Large intestine (tissue), 3 donors: ENCODE data around the gene TMEM26. TPM values are rescaled to one million over a fixed set of nuclear protein-coding genes. Genes with fewer than 3 reads are reported as not detected.
A peak's percentile ranks its signal among the peaks of the same experiment; 100 is the strongest.

ENCODE experiments used
- DNase-seq, 2 donors: peaks; one replicate each; pipeline versions ENCODE4 v3.0.0 to v3.0.0-alpha.2; 2013
- H3K27ac ChIP-seq: one replicate; pipeline ENCODE4 v1.5.1; 2013; ENCODE audit warnings: low read length
- H3K27me3 ChIP-seq: 2 replicates; pipeline ENCODE4 v1.6.1; 2013; ENCODE audit warnings: low read length; ENCODE audit not compliant: control insufficient read depth, insufficient read depth
- H3K36me3 ChIP-seq: 2 replicates; pipeline ENCODE4 v1.6.1; 2013; ENCODE audit warnings: low read length; ENCODE audit not compliant: control insufficient read depth, insufficient read depth
- H3K4me1 ChIP-seq: one replicate; pipeline ENCODE4 v1.6.1; 2013; ENCODE audit warnings: low read length; ENCODE audit not compliant: control insufficient read depth, insufficient read depth
- H3K4me3 ChIP-seq: one replicate; pipeline ENCODE4 v1.5.1; 2013; ENCODE audit warnings: low read length
- H3K9me3 ChIP-seq: one replicate; pipeline ENCODE4 v1.6.1; 2013; ENCODE audit warnings: mild to moderate bottlenecking, low read depth, low read length, moderate library complexity; ENCODE audit not compliant: control insufficient read depth
- WGBS: methylation state at CpG from one replicate; pipeline ENCODE4 v1.1.5; 2013; ENCODE audit warnings: low lambda C conversion rate; ENCODE audit not compliant: insufficient coverage; 5-methylcytosine and 5-hydroxymethylcytosine counted together
- polyA plus RNA-seq: library from polyadenylated mRNA; unstranded; fragments of 120-200 nt; gene quantifications from one replicate; pipeline ENCODE4 v1.2.1, GENCODE V29; 2013

Gene TMEM26
- polyA plus RNA-seq, 1 donor: 5.0 TPM

GRCh38 chr10:61438141-61438988 is 14.8 kb downstream of the TMEM26 start:
- no peak for DNase-seq
- Histone ChIP-seq H3K36me3 (no peaks in the 10 kb centered on the region), H3K9me3 (no peaks in the 10 kb centered on the region), H3K27me3 (no peaks in the 10 kb centered on the region), H3K27ac (no peak overlapping the region), H3K4me1 (no peaks in the 10 kb centered on the region), H3K4me3 (no peak overlapping the region)
- 50% methylated on average over 1 of the region's 2 CpGs for WGBS

- Histone ChIP-seq H3K36me3 (no peaks in the 10 kb centered on the region), H3K27ac (no peak overlapping the region), H3K4me3 (no peak overlapping the region), H3K9me3 (peaks cover 9% of the 10 kb centered on the region), H3K27me3 (no peaks in the 10 kb centered on the region), H3K4me1 (no peaks in the 10 kb centered on the region)
- no CpG with 5 or more reads among the region's 1 CpG for WGBS
- no peak for DNase-seq
Observed at GRCh38 chr10:61423178-61423577, 30.0 kb downstream of the TMEM26 start.

- WGBS: 82% methylated on average over 2 of the region's 2 CpGs
- no peaks in the 10 kb centered on the region for H3K27me3 ChIP-seq
- no peaks in the 10 kb centered on the region for H3K4me1 ChIP-seq
- H3K36me3 ChIP-seq: no peaks in the 10 kb centered on the region
- no peak for DNase-seq
- no peak overlapping the region for H3K27ac ChIP-seq
- peaks cover 4% of the 10 kb centered on the region for H3K9me3 ChIP-seq
- no peak overlapping the region for H3K4me3 ChIP-seq
Observed at GRCh38 chr10:61417661-61418060, 35.5 kb downstream of the TMEM26 start.

GRCh38 chr10:61415824-61416223 is 37.4 kb downstream of the TMEM26 start:
- Histone ChIP-seq H3K27ac (no peak overlapping the region), H3K9me3 (peaks cover under 1% of the 10 kb centered on the region), H3K4me1 (no peaks in the 10 kb centered on the region), H3K36me3 (no peaks in the 10 kb centered on the region), H3K4me3 (no peak overlapping the region), H3K27me3 (no peaks in the 10 kb centered on the region)
- DNase-seq: no peak

- Histone ChIP-seq H3K9me3 (no peaks in the 10 kb centered on the region), H3K4me1 (no peaks in the 10 kb centered on the region), H3K27ac (no peak overlapping the region), H3K4me3 (no peak overlapping the region), H3K36me3 (no peaks in the 10 kb centered on the region), H3K27me3 (no peaks in the 10 kb centered on the region)
- DNase-seq: no peak
- WGBS: 71% methylated on average over 1 of the region's 2 CpGs
Observed at GRCh38 chr10:61411706-61412105, 41.5 kb downstream of the TMEM26 start.

GRCh38 chr10:61410353-61411070 is 42.7 kb downstream of the TMEM26 start:
- H3K9me3 ChIP-seq: no peaks in the 10 kb centered on the region
- H3K4me3 ChIP-seq: no peak overlapping the region
- no peaks in the 10 kb centered on the region for H3K4me1 ChIP-seq
- no peaks in the 10 kb centered on the region for H3K27me3 ChIP-seq
- no peak for DNase-seq
- WGBS: no CpG with 5 or more reads among the region's 18 CpGs
- H3K36me3 ChIP-seq: no peaks in the 10 kb centered on the region
- no peak overlapping the region for H3K27ac ChIP-seq

- Histone ChIP-seq H3K27ac (no peak overlapping the region), H3K4me1 (no peaks in the 10 kb centered on the region), H3K27me3 (no peaks in the 10 kb centered on the region), H3K9me3 (no peaks in the 10 kb centered on the region), H3K36me3 (no peaks in the 10 kb centered on the region), H3K4me3 (no peak overlapping the region)
- DNase-seq: no peak
- no CpG with 5 or more reads among the region's 7 CpGs for WGBS
Observed at GRCh38 chr10:61409157-61409556, 44.0 kb downstream of the TMEM26 start.

- DNase-seq: no peak
- no peak overlapping the region for H3K4me3 ChIP-seq
- WGBS: 34% methylated on average over 2 of the region's 4 CpGs
- no peaks in the 10 kb centered on the region for H3K27me3 ChIP-seq
- H3K4me1 ChIP-seq: no peaks in the 10 kb centered on the region
- no peaks in the 10 kb centered on the region for H3K36me3 ChIP-seq
- no peak overlapping the region for H3K27ac ChIP-seq
- no peaks in the 10 kb centered on the region for H3K9me3 ChIP-seq
Observed at GRCh38 chr10:61408105-61408504, 45.1 kb downstream of the TMEM26 start.

- Histone ChIP-seq H3K4me1 (no peaks in the 10 kb centered on the region), H3K9me3 (no peaks in the 10 kb centered on the region), H3K27me3 (no peaks in the 10 kb centered on the region), H3K4me3 (no peak overlapping the region), H3K27ac (no peak overlapping the region), H3K36me3 (no peaks in the 10 kb centered on the region)
- DNase-seq: peak in 1 of 2 donors; percentile 9
- no CpG with 5 or more reads among the region's 3 CpGs for WGBS
Observed at GRCh38 chr10:61406736-61407135, 46.4 kb downstream of the TMEM26 start.

GRCh38 chr10:61406242-61406641 is 46.9 kb downstream of the TMEM26 start:
- no peaks in the 10 kb centered on the region for H3K4me1 ChIP-seq
- no peaks in the 10 kb centered on the region for H3K36me3 ChIP-seq
- DNase-seq: no peak
- no peak overlapping the region for H3K27ac ChIP-seq
- no peak overlapping the region for H3K4me3 ChIP-seq
- H3K9me3 ChIP-seq: no peaks in the 10 kb centered on the region
- H3K27me3 ChIP-seq: no peaks in the 10 kb centered on the region

GRCh38 chr10:61404751-61405150 is 48.4 kb downstream of the TMEM26 start:
- DNase-seq: no peak
- Histone ChIP-seq H3K9me3 (no peaks in the 10 kb centered on the region), H3K36me3 (no peaks in the 10 kb centered on the region), H3K27ac (no peak overlapping the region), H3K27me3 (no peaks in the 10 kb centered on the region), H3K4me1 (no peaks in the 10 kb centered on the region), H3K4me3 (no peak overlapping the region)
